NCI-H1694 (cell line): ENCODE data around the gene P4HA2.

ENCODE experiments used
- DNase-seq: peaks from one replicate; lab custom pipeline; 2025; lab: John Stamatoyannopoulos, UW

Gene P4HA2

GRCh38 chr5:132223861-132224260, 3.8 kb downstream of the P4HA2 start:
- no peak for DNase-seq

- no peak for DNase-seq
Measured at GRCh38 chr5:132222649-132223038, 5.0 kb downstream of the P4HA2 start.

GRCh38 chr5:132221781-132222648, 5.6 kb downstream of the P4HA2 start:
- DNase-seq: no peak

- DNase-seq: no peak
Measured at GRCh38 chr5:132220491-132220890, 7.2 kb downstream of the P4HA2 start.

- DNase-seq: no peak
Measured at GRCh38 chr5:132219981-132220380, 7.7 kb downstream of the P4HA2 start.

- no peak for DNase-seq
Measured at GRCh38 chr5:132219289-132219970, 8.2 kb downstream of the P4HA2 start.

GRCh38 chr5:132218321-132218720, 9.3 kb downstream of the P4HA2 start:
- no peak for DNase-seq

GRCh38 chr5:132215329-132215728, 12.3 kb downstream of the P4HA2 start:
- no peak for DNase-seq

- DNase-seq: no peak
Measured at GRCh38 chr5:132214491-132214890, 13.2 kb downstream of the P4HA2 start.

- no peak for DNase-seq
Measured at GRCh38 chr5:132213666-132214065, 14.0 kb downstream of the P4HA2 start.

GRCh38 chr5:132211787-132212186, 15.9 kb downstream of the P4HA2 start:
- no peak for DNase-seq

GRCh38 chr5:132210944-132211343, 16.7 kb downstream of the P4HA2 start:
- DNase-seq: no peak

GRCh38 chr5:132209901-132210545, 17.6 kb downstream of the P4HA2 start:
- no peak for DNase-seq

- no peak for DNase-seq
Measured at GRCh38 chr5:132209131-132209530, 18.5 kb downstream of the P4HA2 start.

- no peak for DNase-seq
Measured at GRCh38 chr5:132207778-132208177, 19.9 kb downstream of the P4HA2 start.

- DNase-seq: no peak
Measured at GRCh38 chr5:132206782-132207181, 20.9 kb downstream of the P4HA2 start.

- peak; percentile 71 for DNase-seq
Measured at GRCh38 chr5:132205385-132206125, 22.1 kb downstream of the P4HA2 start.

- no peak for DNase-seq
Measured at GRCh38 chr5:132204371-132205135, 23.1 kb downstream of the P4HA2 start.

GRCh38 chr5:132203916-132204315, 23.7 kb downstream of the P4HA2 start:
- DNase-seq: no peak

GRCh38 chr5:132203464-132203818, 24.2 kb downstream of the P4HA2 start:
- DNase-seq: peak; percentile 36

GRCh38 chr5:132202711-132203463, 24.8 kb downstream of the P4HA2 start:
- DNase-seq: no peak
